Activated T-helper 2 cell treated with anti-CD3 and anti-CD28 coated beads, Interferon-gamma antibody, Interleukin-2, Interleukin-4, amounts not matched to agents 10 μg/mL and 5 μg/mL and 100 μg/mL, durations not matched to agents 14 hours and 24 hours and 36 hours (primary cell): ENCODE results near the gene PRMT1. TPM values are rescaled to one million over a fixed set of nuclear protein-coding genes. Genes with fewer than 3 reads are reported as not detected.

Experiments used
- DNase-seq: peaks from one replicate; pipeline ENCODE4 v3.0.0; 2021; ENCODE audit warnings: low spot score
- H3K27ac Mint-ChIP-seq: one replicate; pipeline ENCODE4 v1.8.0; 2021; ENCODE audit warnings: mixed read lengths
- H3K27me3 Mint-ChIP-seq: one replicate; pipeline ENCODE4 v1.8.0; 2021; ENCODE audit warnings: low read depth, mixed read lengths
- H3K36me3 Mint-ChIP-seq: one replicate; pipeline ENCODE4 v1.8.0; 2021; ENCODE audit warnings: low read depth, mixed read lengths
- H3K4me1 Mint-ChIP-seq: one replicate; pipeline ENCODE4 v1.8.0; 2021; ENCODE audit warnings: low read depth, mixed read lengths
- H3K4me3 Mint-ChIP-seq: one replicate; pipeline ENCODE4 v1.8.0; 2021; ENCODE audit warnings: low read depth, mild to moderate bottlenecking, moderate library complexity, mixed read lengths
- H3K9me3 Mint-ChIP-seq: one replicate; pipeline ENCODE4 v1.8.0; 2021; ENCODE audit warnings: mixed read lengths
- intact Hi-C: fragments of 100-400 bp; cut with micrococcal nuclease; formaldehyde crosslinking; loops from one replicate; pipeline ENCODE4 v1.15.1; 2023
- total RNA-seq: library from RNA; stranded (reverse); gene quantifications from 2 replicates; pipeline ENCODE4 v1.2.3, GENCODE V29; 2022

The PRMT1 gene
- total RNA-seq, 1 donor from 2014 or later = 431 TPM

- Mint-ChIP-seq H3K4me1 (peaks cover 19% of the 10 kb centered on the region), H3K9me3 (no peaks in the 10 kb centered on the region), H3K4me3 (peak overlapping the region; percentile 2), H3K27ac (peak overlapping the region; percentile 65), H3K36me3 (peaks cover 55% of the 10 kb centered on the region), H3K27me3 (no peaks in the 10 kb centered on the region)
- DNase-seq = peak; percentile 87
- intact Hi-C loops = no loop called here
Measured at GRCh38 chr19:49680421-49681351, 3.6 kb downstream of the PRMT1 start.

GRCh38 chr19:49681830-49682229, 4.8 kb downstream of the PRMT1 start:
- H3K4me1 Mint-ChIP-seq = peaks cover 17% of the 10 kb centered on the region
- no peak for DNase-seq
- no peaks in the 10 kb centered on the region for H3K9me3 Mint-ChIP-seq
- H3K36me3 Mint-ChIP-seq = peaks cover 62% of the 10 kb centered on the region
- intact Hi-C loops = no loop called here
- no peak overlapping the region for H3K4me3 Mint-ChIP-seq
- H3K27ac Mint-ChIP-seq = no peak overlapping the region
- H3K27me3 Mint-ChIP-seq = no peaks in the 10 kb centered on the region

- H3K4me1 Mint-ChIP-seq = peaks cover 19% of the 10 kb centered on the region
- no peaks in the 10 kb centered on the region for H3K9me3 Mint-ChIP-seq
- peaks cover 66% of the 10 kb centered on the region for H3K36me3 Mint-ChIP-seq
- H3K27ac Mint-ChIP-seq = no peak overlapping the region
- intact Hi-C loops = no loop called here
- H3K4me3 Mint-ChIP-seq = no peak overlapping the region
- DNase-seq = no peak
- H3K27me3 Mint-ChIP-seq = no peaks in the 10 kb centered on the region
Measured at GRCh38 chr19:49682274-49682673, 5.2 kb downstream of the PRMT1 start.

- H3K4me1 Mint-ChIP-seq = peaks cover 12% of the 10 kb centered on the region
- H3K27me3 Mint-ChIP-seq = no peaks in the 10 kb centered on the region
- no peaks in the 10 kb centered on the region for H3K9me3 Mint-ChIP-seq
- peaks cover 72% of the 10 kb centered on the region for H3K36me3 Mint-ChIP-seq
- intact Hi-C loops = no loop called here
- H3K27ac Mint-ChIP-seq = no peak overlapping the region
- DNase-seq = no peak
- no peak overlapping the region for H3K4me3 Mint-ChIP-seq
Measured at GRCh38 chr19:49683814-49684250, 6.8 kb downstream of the PRMT1 start.

DNA sequence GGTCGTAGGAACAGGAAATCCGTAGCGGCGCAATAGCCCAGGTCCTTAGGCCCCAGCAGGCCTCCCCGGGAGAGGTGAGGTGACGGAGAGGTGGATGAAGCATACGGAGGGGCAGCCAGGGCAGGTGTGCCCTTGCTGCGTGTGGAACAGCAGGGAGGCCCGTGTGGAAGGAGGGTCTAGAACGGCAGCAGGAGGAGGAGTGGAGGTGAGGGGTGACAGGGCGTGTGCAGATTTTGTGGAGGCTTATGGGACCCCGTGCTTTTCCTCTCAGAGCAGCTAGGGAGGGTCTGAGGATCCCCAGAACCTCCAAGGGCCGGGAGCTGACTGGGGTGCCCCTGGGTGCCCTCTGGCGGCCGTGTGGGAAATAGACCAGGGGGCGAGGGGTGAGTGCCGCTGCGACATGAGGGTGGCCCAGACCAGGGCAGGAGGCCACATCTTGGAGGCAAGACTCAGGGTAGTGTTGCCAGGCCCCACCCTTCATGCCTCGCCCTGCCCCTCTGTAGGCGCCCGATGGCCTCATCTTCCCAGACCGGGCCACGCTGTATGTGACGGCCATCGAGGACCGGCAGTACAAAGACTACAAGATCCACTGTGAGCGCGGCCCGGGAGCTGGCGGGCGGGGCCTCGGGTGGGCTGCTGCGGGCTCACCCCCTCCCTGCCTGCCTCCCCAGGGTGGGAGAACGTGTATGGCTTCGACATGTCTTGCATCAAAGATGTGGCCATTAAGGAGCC, 7.3 kb downstream of the PRMT1 start:
- H3K4me1 Mint-ChIP-seq = peaks cover 12% of the 10 kb centered on the region
- intact Hi-C loops = no loop called here
- no peaks in the 10 kb centered on the region for H3K27me3 Mint-ChIP-seq
- H3K9me3 Mint-ChIP-seq = no peaks in the 10 kb centered on the region
- peaks cover 74% of the 10 kb centered on the region for H3K36me3 Mint-ChIP-seq
- H3K27ac Mint-ChIP-seq = no peak overlapping the region
- H3K4me3 Mint-ChIP-seq = no peak overlapping the region
- no peak for DNase-seq

DNA sequence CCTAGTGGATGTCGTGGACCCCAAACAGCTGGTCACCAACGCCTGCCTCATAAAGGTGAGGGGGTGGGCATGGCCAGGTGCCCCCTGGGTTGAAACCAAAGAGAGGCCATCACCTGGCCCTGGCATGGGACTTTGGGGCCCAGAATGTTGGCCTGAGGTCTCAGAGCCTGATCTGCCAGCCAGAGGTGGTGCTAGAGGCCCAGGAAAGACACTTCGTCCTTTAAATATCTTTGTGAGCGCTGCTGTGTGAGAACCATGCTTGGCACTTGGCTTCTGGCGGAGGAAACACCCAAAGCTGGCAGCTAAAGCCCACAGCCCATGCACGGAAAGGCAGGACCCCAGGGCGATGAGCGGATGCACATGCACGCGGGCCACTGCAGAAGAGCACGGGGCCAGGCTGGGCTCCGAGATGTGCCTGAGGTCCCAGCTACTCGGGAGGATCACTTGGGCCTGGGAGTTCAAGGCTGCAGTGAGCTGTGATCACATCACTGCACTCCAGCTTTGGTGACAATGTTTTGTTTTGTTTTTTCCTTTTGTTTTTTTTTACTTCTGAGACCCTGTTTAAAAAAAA, 8.0 kb downstream of the PRMT1 start:
- intact Hi-C loops = no loop called here
- no peaks in the 10 kb centered on the region for H3K9me3 Mint-ChIP-seq
- H3K4me1 Mint-ChIP-seq = peaks cover 8% of the 10 kb centered on the region
- no peaks in the 10 kb centered on the region for H3K27me3 Mint-ChIP-seq
- peaks cover 74% of the 10 kb centered on the region for H3K36me3 Mint-ChIP-seq
- H3K27ac Mint-ChIP-seq = no peak overlapping the region
- DNase-seq = no peak
- no peak overlapping the region for H3K4me3 Mint-ChIP-seq

- no peak for DNase-seq
- Mint-ChIP-seq H3K27me3 (peaks cover 7% of the 10 kb centered on the region), H3K36me3 (peaks cover 73% of the 10 kb centered on the region), H3K27ac (no peak overlapping the region), H3K4me1 (peaks cover 12% of the 10 kb centered on the region), H3K4me3 (no peak overlapping the region), H3K9me3 (no peaks in the 10 kb centered on the region)
- intact Hi-C loops = no loop called here
Measured at GRCh38 chr19:49685845-49686332, 8.8 kb downstream of the PRMT1 start.

GRCh38 chr19:49686503-49687088, 9.5 kb downstream of the PRMT1 start:
- Mint-ChIP-seq H3K4me1 (peaks cover 15% of the 10 kb centered on the region), H3K9me3 (no peaks in the 10 kb centered on the region)
- DNase-seq = no peak

DNA sequence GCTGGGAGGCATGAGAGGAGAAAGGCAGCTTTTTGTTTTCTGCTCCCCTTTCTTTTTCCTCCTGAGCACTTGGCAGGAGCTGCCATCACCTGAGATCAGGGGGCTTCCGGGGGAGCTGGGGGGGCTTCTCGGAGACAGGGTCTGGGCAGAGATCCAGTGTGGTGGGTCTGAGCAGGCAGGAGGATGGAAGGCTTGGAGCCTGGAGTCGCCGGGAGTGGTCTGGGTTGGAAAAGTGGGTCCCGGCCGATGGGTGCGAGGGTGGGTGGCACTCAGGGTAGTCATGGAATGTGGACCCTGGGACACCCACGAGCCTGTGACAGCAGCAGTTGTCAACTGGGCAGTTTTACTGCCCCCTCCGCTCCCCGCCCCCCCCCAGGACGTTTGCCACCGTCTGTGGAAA, 10.1 kb downstream of the PRMT1 start:
- peaks cover 8% of the 10 kb centered on the region for H3K27me3 Mint-ChIP-seq
- no peak overlapping the region for H3K4me3 Mint-ChIP-seq
- no peaks in the 10 kb centered on the region for H3K9me3 Mint-ChIP-seq
- H3K4me1 Mint-ChIP-seq = peaks cover 15% of the 10 kb centered on the region
- intact Hi-C loops = no loop called here
- no peak for DNase-seq
- no peak overlapping the region for H3K27ac Mint-ChIP-seq
- H3K36me3 Mint-ChIP-seq = peaks cover 65% of the 10 kb centered on the region

More at GRCh38 chr19:49686503-49687088, 9.5 kb downstream of the PRMT1 start:
- Mint-ChIP-seq H3K27me3 (peaks cover 8% of the 10 kb centered on the region), H3K36me3 (peaks cover 70% of the 10 kb centered on the region), H3K27ac (no peak overlapping the region), H3K4me3 (no peak overlapping the region)
- intact Hi-C loops = no loop called here

DNA sequence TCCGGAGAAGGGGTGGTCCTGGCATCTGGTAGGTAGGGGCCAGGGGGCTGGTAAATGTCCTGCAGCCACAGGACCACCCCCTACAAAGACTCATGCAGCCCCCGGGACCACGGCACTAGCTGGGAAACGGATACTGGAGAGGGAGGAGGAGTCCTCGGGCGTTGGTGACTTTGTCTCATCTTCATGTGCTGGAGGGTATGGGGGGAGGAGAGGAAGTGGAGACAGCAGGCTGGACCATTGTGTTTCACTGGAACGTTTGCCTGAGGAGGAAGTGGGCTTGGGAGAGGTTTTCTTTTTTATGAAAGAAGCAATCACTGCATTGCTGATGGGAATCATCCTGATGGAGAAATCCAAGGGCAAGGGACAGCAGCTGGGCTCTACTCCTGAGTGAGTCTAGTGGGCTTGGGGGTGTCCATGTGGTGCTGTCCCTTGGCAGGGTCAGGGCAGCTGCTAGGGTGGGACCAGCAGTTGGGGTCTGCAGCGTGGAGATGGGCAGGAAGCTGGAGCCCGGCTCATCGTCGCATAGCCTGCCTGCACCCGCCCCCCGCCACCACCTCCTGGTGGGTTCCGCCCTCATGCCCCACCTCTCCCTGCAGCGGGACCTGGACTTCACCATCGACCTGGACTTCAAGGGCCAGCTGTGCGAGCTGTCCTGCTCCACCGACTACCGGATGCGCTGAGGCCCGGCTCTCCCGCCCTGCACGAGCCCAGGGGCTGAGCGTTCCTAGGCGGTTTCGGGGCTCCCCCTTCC, 10.7 kb downstream of the PRMT1 start:
- Mint-ChIP-seq H3K27me3 (peaks cover 11% of the 10 kb centered on the region), H3K9me3 (no peaks in the 10 kb centered on the region), H3K27ac (no peak overlapping the region), H3K36me3 (peaks cover 60% of the 10 kb centered on the region), H3K4me1 (peaks cover 12% of the 10 kb centered on the region), H3K4me3 (no peak overlapping the region)
- intact Hi-C loops = no loop called here
- DNase-seq = no peak

DNA sequence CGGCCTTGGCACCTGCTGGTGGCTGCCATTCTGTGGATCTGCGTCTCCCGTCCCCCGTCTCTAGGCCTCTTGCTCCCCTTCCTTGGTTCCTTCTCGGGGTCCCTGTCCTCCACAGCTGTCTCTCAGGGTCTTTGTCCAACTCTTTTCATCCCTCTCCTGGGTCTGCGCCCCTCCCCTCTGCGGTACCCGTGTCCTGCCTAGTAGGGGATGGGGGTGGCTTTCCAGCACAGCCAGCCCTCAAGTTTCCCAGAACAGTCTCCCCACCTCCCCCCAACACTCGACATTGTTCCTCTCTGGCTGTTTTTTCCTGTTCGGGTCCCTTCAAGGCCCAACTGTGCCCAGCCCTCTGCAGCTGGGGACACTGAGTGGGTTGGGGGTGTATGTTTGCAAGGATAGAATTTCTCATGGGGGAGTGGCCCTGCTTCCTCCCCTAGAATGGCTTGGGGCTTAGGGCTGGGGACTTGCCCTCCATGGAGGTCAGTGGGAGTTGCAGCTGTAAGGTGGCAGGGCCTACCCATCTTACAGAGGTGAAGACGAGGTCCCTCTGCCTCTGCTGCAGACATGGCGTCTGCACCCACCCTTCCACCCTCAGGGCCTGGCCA, 11.6 kb downstream of the PRMT1 start:
- Mint-ChIP-seq H3K9me3 (no peaks in the 10 kb centered on the region), H3K27ac (no peak overlapping the region), H3K36me3 (peaks cover 52% of the 10 kb centered on the region), H3K4me3 (no peak overlapping the region), H3K27me3 (peaks cover 11% of the 10 kb centered on the region), H3K4me1 (peaks cover 12% of the 10 kb centered on the region)
- intact Hi-C loops = no loop called here
- DNase-seq = no peak
